ENCODE results near the gene NEURL1B. TPM values are rescaled to one million over a fixed set of nuclear protein-coding genes. Genes with fewer than 3 reads are reported as not detected.

The NEURL1B gene
- polyA plus RNA-seq, 1 of the 3 experiments (the other 2 are of a cell fraction): 2.8 TPM

DNA sequence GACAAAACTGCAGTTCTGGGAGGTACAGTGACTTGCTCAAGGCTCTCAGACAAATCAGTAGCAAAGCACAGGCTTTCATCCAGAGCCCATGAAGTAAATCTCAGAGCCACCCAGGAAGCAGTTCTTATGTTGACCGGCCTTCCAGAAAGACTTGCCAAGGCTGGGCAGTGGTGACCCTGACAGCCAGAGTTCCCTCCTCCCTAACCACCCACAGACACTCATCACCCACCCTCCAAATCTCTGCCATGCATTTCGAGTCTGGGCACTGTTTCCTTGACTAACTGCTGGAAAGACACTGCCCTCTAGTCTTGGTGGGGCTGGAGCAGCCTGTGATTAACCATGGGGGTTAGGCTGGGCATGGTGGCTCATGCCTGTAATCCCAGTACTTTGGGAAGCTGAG, 21.5 kb downstream of the NEURL1B start:
- Histone ChIP-seq H3F3A (replicated peaks; ENCODE audit: insufficient read depth) (peaks cover 11% of the 10 kb centered on the region), H3K4me1 (ENCODE audit: control insufficient read depth in 1 of 2, insufficient read depth in 2 of 2, low read depth in 1 of 2, low read length in 1 of 2) (peaks cover 20 to 54% of the 10 kb centered on the region in 2 experiments), H3K36me3 (replicated peaks in 1 of 2; ENCODE audit: control insufficient read depth in 1 of 2, insufficient read depth in 2 of 2, low read length in 1 of 2) (no peaks in the 10 kb centered on the region), H4K20me1 (ENCODE audit: insufficient read depth) (no peaks in the 10 kb centered on the region), H3K9ac (no peak overlapping the region), H3K4me2 (no peak overlapping the region), H3K9me3 (no peaks in the 10 kb centered on the region), H3K79me2 (ENCODE audit: insufficient read depth) (peaks cover 10% of the 10 kb centered on the region; the same call in 1 of the 2 replicates), H3K27me3 (ENCODE audit: insufficient read depth) (no peaks in the 10 kb centered on the region), H3K9me2 (no peaks in the 10 kb centered on the region), H3K27ac (ENCODE audit: low read depth in 2 of 2, low read length in 1 of 2) (no peak overlapping the region), H2AFZ (ENCODE audit: low read depth) (no peak overlapping the region), H3K4me3 (ENCODE audit: low read depth in 2 of 2, low read length in 1 of 2) (no peak overlapping the region)
- ChIA-PET CTCF (interaction anchor here (1.4 kb wide), 1 partner anchor 35 kb away, joined by 3 read pairs; no protein-coding TSS in a partner anchor), POLR2A (no interaction called here)
- 68% methylated on average over 2 of the region's 2 CpGs for WGBS (ENCODE audit: low lambda C conversion rate)
- TF ChIP-seq, protein P1, sequence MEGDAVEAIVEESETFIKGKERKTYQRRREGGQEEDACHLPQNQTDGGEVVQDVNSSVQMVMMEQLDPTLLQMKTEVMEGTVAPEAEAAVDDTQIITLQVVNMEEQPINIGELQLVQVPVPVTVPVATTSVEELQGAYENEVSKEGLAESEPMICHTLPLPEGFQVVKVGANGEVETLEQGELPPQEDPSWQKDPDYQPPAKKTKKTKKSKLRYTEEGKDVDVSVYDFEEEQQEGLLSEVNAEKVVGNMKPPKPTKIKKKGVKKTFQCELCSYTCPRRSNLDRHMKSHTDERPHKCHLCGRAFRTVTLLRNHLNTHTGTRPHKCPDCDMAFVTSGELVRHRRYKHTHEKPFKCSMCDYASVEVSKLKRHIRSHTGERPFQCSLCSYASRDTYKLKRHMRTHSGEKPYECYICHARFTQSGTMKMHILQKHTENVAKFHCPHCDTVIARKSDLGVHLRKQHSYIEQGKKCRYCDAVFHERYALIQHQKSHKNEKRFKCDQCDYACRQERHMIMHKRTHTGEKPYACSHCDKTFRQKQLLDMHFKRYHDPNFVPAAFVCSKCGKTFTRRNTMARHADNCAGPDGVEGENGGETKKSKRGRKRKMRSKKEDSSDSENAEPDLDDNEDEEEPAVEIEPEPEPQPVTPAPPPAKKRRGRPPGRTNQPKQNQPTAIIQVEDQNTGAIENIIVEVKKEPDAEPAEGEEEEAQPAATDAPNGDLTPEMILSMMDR (IDR thresholded peaks at IDR 0.05): no peak
- TF ChIP-seq EZH2phosphoT487 (IDR thresholded peaks at IDR 0.05; ENCODE audit: borderline replicate concordance, low read depth) (no peak), YY1 (IDR thresholded peaks at IDR 0.05; ENCODE audit: low read depth) (no peak), GATA2 (CRISPR knock-in tag; IDR thresholded peaks at IDR 0.05) (no peak), FOXM1 (IDR thresholded peaks at IDR 0.05; ENCODE audit: low read depth) (no peak), TCF12 (IDR thresholded peaks at IDR 0.05) (no peak), MEF2A (IDR thresholded peaks at IDR 0.05; ENCODE audit: borderline replicate concordance, low read depth) (no peak), TAF1 (IDR thresholded peaks at IDR 0.05; ENCODE audit: borderline replicate concordance, low read depth, low read length) (no peak), JUND (IDR thresholded peaks at IDR 0.05) (no peak), FOSL2 (IDR thresholded peaks at IDR 0.05; ENCODE audit: borderline replicate concordance, low read depth) (no peak), NRF1 (IDR thresholded peaks at IDR 0.05; ENCODE audit: low read depth, low read length) (no peak), RFX5 (IDR thresholded peaks at IDR 0.05; ENCODE audit: low read length) (no peak), GABPA (IDR thresholded peaks at IDR 0.05; ENCODE audit: low read depth) (no peak), POLR2AphosphoS5 (IDR thresholded peaks at IDR 0.05; ENCODE audit: low read depth, low read length) (no peak), EP300 (IDR thresholded peaks at IDR 0.05; ENCODE audit: borderline replicate concordance in 1 of 2, low read depth in 1 of 2, low read length in 1 of 2) (no peak)
- TF ChIP-seq, protein P2, sequence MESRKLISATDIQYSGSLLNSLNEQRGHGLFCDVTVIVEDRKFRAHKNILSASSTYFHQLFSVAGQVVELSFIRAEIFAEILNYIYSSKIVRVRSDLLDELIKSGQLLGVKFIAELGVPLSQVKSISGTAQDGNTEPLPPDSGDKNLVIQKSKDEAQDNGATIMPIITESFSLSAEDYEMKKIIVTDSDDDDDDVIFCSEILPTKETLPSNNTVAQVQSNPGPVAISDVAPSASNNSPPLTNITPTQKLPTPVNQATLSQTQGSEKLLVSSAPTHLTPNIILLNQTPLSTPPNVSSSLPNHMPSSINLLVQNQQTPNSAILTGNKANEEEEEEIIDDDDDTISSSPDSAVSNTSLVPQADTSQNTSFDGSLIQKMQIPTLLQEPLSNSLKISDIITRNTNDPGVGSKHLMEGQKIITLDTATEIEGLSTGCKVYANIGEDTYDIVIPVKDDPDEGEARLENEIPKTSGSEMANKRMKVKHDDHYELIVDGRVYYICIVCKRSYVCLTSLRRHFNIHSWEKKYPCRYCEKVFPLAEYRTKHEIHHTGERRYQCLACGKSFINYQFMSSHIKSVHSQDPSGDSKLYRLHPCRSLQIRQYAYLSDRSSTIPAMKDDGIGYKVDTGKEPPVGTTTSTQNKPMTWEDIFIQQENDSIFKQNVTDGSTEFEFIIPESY (IDR thresholded peaks at IDR 0.05; ENCODE audit: borderline replicate concordance, low read depth): no peak
- TF ChIP-seq, protein P3, sequence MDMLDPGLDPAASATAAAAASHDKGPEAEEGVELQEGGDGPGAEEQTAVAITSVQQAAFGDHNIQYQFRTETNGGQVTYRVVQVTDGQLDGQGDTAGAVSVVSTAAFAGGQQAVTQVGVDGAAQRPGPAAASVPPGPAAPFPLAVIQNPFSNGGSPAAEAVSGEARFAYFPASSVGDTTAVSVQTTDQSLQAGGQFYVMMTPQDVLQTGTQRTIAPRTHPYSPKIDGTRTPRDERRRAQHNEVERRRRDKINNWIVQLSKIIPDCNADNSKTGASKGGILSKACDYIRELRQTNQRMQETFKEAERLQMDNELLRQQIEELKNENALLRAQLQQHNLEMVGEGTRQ (IDR thresholded peaks at IDR 0.05; ENCODE audit: borderline replicate concordance, low read depth, low read length): no peak
- TF ChIP-seq, protein P4, sequence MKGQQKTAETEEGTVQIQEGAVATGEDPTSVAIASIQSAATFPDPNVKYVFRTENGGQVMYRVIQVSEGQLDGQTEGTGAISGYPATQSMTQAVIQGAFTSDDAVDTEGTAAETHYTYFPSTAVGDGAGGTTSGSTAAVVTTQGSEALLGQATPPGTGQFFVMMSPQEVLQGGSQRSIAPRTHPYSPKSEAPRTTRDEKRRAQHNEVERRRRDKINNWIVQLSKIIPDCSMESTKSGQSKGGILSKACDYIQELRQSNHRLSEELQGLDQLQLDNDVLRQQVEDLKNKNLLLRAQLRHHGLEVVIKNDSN (IDR thresholded peaks at IDR 0.05; ENCODE audit: borderline replicate concordance, low read depth): no peak
- TF ChIP-seq, protein P5, sequence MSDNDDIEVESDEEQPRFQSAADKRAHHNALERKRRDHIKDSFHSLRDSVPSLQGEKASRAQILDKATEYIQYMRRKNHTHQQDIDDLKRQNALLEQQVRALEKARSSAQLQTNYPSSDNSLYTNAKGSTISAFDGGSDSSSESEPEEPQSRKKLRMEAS (IDR thresholded peaks at IDR 0.05; ENCODE audit: low read depth): no peak
- DNase-seq: no peak
